Measurements from ENCODE around the gene MRGPRE.

- TF ChIP-seq CTCF (optimal IDR thresholded peaks at IDR 0.05 in 1 of 3, IDR thresholded peaks at IDR 0.05 in 1 of 3, conservative IDR thresholded peaks at IDR 0.05 in 1 of 3; ENCODE audit: extremely low read depth in 1 of 3, insufficient read depth in 2 of 3, low read length in 3 of 3) (no peak), EZH2 (IDR thresholded peaks at IDR 0.05; ENCODE audit: low read length) (no peak)
These were observed 11.5 kb downstream of the MRGPRE start for GRCh38 chr11:3220521-3221407.

Measured in keratinocyte (primary cell).